ENCODE results near the gene VWDE. TPM values are rescaled to one million over a fixed set of nuclear protein-coding genes. Genes with fewer than 3 reads are reported as not detected.

Gene VWDE
- total and polyA plus RNA-seq, 2 of the 13 experiments (the other 11 are each of a cell fraction or from before 2014, with no cell fraction given): 0.12 to 0.27 TPM

DNA sequence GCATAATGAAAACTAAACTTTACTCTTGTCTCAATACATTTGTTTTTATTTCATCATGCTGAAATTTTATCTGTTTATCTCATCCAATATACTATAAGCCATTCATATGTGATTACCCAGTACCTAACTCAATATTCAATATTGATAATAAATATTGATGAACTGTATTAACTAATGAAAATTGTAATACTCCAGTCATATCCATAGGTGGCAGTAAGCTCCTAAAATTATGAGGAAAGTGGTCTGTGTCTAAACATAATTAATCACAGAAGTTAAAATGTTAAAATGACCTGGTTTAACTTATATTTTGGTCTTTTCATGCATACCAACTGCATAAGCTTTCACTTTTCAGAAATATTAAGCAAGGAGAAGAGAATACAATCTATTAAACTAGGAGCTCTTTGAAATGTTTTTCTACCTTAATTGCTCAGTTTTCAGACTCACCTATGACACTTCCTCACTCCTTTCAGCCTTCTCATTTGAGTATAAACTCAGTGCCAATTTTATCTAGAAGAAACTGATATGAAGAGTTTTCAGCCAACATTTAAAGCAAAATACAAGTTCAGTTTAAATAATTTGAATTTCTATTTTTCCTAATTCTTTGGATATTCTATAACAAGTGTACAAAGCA, 30.5 kb upstream of the VWDE start:
- no peaks in the 10 kb centered on the region for H4K20me1 ChIP-seq (ENCODE audit: insufficient read depth, low read length)
- no peak overlapping the region for H3K9ac ChIP-seq (ENCODE audit: insufficient read depth, low read depth, low read length)
- H3K27ac ChIP-seq (ENCODE audit: extremely low read length, insufficient read depth, low read length): no peak overlapping the region
- no peak overlapping the region for H3K4me2 ChIP-seq (ENCODE audit: low read depth, low read length)
- H2AFZ ChIP-seq (ENCODE audit: low read length): no peak overlapping the region
- no TSS peak for BruUV-seq (replicated peaks)
- FAIRE-seq (no peak), ATAC-seq (no peak), DNase-seq (ENCODE audit: low spot score) (no peak)
- H3K36me3 ChIP-seq (replicated peaks in 1 of 2; ENCODE audit: control insufficient read depth in 1 of 2, insufficient read depth in 2 of 2, low read length in 2 of 2): no peaks in the 10 kb centered on the region
- H3K4me3 ChIP-seq (replicated peaks in 1 of 3; ENCODE audit: insufficient read depth in 1 of 3, low read depth in 2 of 3, low read length in 3 of 3): no peak overlapping the region
- peaks cover 8% of the 10 kb centered on the region; the same call in 1 of the 2 replicates for H3K4me1 ChIP-seq (ENCODE audit: insufficient read depth, low read length)
- H3K27me3 ChIP-seq (ENCODE audit: control insufficient read depth in 1 of 2, insufficient read depth in 2 of 2, low read length in 2 of 2): no peaks in the 10 kb centered on the region; a peak in 1 of 5 replicates
- POLR2A ChIA-PET: no interaction called here
- TF ChIP-seq TEAD2 (CRISPR knock-in tag; IDR thresholded peaks at IDR 0.05) (no peak), STAG1 (CRISPR knock-in tag; IDR thresholded peaks at IDR 0.05) (peak; percentile 17; the same call in 1 of the 2 replicates)
- TF ChIP-seq, protein P1, sequence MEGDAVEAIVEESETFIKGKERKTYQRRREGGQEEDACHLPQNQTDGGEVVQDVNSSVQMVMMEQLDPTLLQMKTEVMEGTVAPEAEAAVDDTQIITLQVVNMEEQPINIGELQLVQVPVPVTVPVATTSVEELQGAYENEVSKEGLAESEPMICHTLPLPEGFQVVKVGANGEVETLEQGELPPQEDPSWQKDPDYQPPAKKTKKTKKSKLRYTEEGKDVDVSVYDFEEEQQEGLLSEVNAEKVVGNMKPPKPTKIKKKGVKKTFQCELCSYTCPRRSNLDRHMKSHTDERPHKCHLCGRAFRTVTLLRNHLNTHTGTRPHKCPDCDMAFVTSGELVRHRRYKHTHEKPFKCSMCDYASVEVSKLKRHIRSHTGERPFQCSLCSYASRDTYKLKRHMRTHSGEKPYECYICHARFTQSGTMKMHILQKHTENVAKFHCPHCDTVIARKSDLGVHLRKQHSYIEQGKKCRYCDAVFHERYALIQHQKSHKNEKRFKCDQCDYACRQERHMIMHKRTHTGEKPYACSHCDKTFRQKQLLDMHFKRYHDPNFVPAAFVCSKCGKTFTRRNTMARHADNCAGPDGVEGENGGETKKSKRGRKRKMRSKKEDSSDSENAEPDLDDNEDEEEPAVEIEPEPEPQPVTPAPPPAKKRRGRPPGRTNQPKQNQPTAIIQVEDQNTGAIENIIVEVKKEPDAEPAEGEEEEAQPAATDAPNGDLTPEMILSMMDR (CRISPR knock-in tag; IDR thresholded peaks at IDR 0.05): peak; percentile 10; the same call in 1 of the 2 replicates
- CTCF ChIA-PET (ENCODE audit: low intra/inter-chr PET ratio, low total read pairs): no interaction called here
- intact Hi-C loops (cut with micrococcal nuclease; ENCODE audit: unreplicated experiment) (no loop called here), in situ Hi-C loops (cut with HindIII; ENCODE audit: extremely low pct_ligation_motif_present, low pct_unique_long_range_greater_than_20kb) (no loop called here)
- H3K79me2 ChIP-seq (ENCODE audit: insufficient read depth, low read length): no peaks in the 10 kb centered on the region
- no peaks in the 10 kb centered on the region for H3K9me3 ChIP-seq (ENCODE audit: low read length)

DNA sequence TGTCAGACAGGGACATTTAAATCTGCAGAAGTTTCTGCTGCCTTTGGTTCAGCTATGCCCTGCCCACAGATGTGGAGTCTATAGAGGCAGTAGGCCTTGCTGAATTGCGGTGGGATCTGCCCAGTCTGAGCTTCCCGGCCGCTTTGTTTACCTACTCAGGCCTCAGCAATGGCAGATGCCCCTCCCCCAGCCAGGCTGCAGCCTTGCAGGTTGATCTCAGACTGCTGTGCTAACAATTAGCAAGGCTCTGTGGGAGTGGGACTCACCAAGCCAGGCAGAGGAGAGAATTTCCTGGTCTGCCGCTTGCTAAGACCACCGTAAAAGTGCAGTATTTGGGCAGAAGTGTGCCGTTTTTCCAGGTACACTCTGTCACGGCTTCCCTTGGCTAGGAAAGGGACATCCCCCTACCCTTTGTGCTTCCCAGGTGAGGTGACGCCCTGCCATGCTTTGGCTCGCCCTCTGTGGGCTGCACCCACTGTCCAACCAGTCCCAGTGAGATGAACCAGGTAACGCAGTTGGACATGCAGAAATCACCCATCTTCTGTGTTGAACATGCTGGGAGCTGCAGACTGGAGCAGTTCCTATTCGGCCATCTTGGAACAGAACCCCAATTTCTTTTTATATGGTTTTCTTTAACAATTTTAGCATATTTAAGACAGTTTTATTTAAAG, 28.4 kb upstream of the VWDE start:
- Histone ChIP-seq H3K79me2 (ENCODE audit: insufficient read depth, low read length) (no peaks in the 10 kb centered on the region), H3K9me3 (ENCODE audit: low read length) (no peaks in the 10 kb centered on the region), H4K20me1 (ENCODE audit: insufficient read depth, low read length) (no peaks in the 10 kb centered on the region), H3K9ac (ENCODE audit: insufficient read depth, low read depth, low read length) (no peak overlapping the region), H3K27me3 (ENCODE audit: control insufficient read depth in 1 of 2, insufficient read depth in 2 of 2, low read length in 2 of 2) (no peaks in the 10 kb centered on the region), H3K4me2 (ENCODE audit: low read depth, low read length) (peak overlapping the region; percentile 53), H3K4me3 (replicated peaks in 1 of 3; ENCODE audit: insufficient read depth in 1 of 3, low read depth in 2 of 3, low read length in 3 of 3) (no peak overlapping the region), H2AFZ (ENCODE audit: low read length) (no peak overlapping the region), H3K27ac (ENCODE audit: extremely low read length, insufficient read depth, low read length) (no peak overlapping the region), H3K36me3 (replicated peaks in 1 of 2; ENCODE audit: control insufficient read depth in 1 of 2, insufficient read depth in 2 of 2, low read length in 2 of 2) (no peaks in the 10 kb centered on the region), H3K4me1 (ENCODE audit: insufficient read depth, low read length) (peaks cover 8% of the 10 kb centered on the region; the same call in 1 of the 2 replicates)
- ATAC-seq (peak; percentile 45; the same call in 2 of the 3 replicates), DNase-seq (ENCODE audit: low spot score) (peak; percentile 3), FAIRE-seq (no peak)
- no TSS peak for BruUV-seq (replicated peaks)
- intact Hi-C loops (cut with micrococcal nuclease; ENCODE audit: unreplicated experiment): loop anchor here (2.0 kb wide), 1 partner anchor 65 kb away; no protein-coding TSS in a partner anchor
- in situ Hi-C loops (cut with HindIII; ENCODE audit: extremely low pct_ligation_motif_present, low pct_unique_long_range_greater_than_20kb): no loop called here
- 32% methylated on average over 7 of the region's 11 CpGs for WGBS (ENCODE audit: low lambda C conversion rate)
- ChIA-PET CTCF (ENCODE audit: low intra/inter-chr PET ratio, low total read pairs) (no interaction called here), POLR2A (no interaction called here)
- no peak for TF ChIP-seq MTA1 (CRISPR knock-in tag; IDR thresholded peaks at IDR 0.05; ENCODE audit: borderline replicate concordance)
- peak; percentile 23 for TF ChIP-seq YY1 (IDR thresholded peaks at IDR 0.05; ENCODE audit: insufficient read depth, insufficient replicate concordance, low read depth, low read length)
- TF ChIP-seq KDM4B (CRISPR knock-in tag; IDR thresholded peaks at IDR 0.05): no peak
- TF ChIP-seq GATAD2A (CRISPR knock-in tag; IDR thresholded peaks at IDR 0.05): no peak
- no peak for TF ChIP-seq HOXA7 (CRISPR knock-in tag; IDR thresholded peaks at IDR 0.05)
- TF ChIP-seq ARID2 (CRISPR knock-in tag; IDR thresholded peaks at IDR 0.05; ENCODE audit: borderline replicate concordance): no peak
- TF ChIP-seq SIX4 (CRISPR knock-in tag; IDR thresholded peaks at IDR 0.05): no peak
- 0 out of 2 replicates have a peak, but pooled peaks have one; percentile 19 for TF ChIP-seq FOXK1 (CRISPR knock-in tag; IDR thresholded peaks at IDR 0.05; ENCODE audit: borderline replicate concordance, low read depth)
- no peak for TF ChIP-seq ZNF607 (CRISPR knock-in tag; IDR thresholded peaks at IDR 0.05; ENCODE audit: borderline replicate concordance)
- no peak for TF ChIP-seq HOXA9 (CRISPR knock-in tag; IDR thresholded peaks at IDR 0.05; ENCODE audit: borderline replicate concordance)
- TF ChIP-seq ZNF790 (CRISPR knock-in tag; IDR thresholded peaks at IDR 0.05; ENCODE audit: borderline replicate concordance): no peak
- no peak for TF ChIP-seq PHB2 (IDR thresholded peaks at IDR 0.05; ENCODE audit: partially characterized antibody)
- TF ChIP-seq FOXA3 (CRISPR knock-in tag; IDR thresholded peaks at IDR 0.05): peak; percentile 46; the same call in 1 of the 2 replicates
- TF ChIP-seq ZBTB42 (CRISPR knock-in tag; IDR thresholded peaks at IDR 0.05): no peak
- TF ChIP-seq PITX1 (CRISPR knock-in tag; IDR thresholded peaks at IDR 0.05): no peak

All from HepG2 (cell line).